A549 (cell line): Measurements from ENCODE around the gene MALAT1. TPM values are rescaled to one million over a fixed set of nuclear protein-coding genes. Genes with fewer than 3 reads are reported as not detected.

Experiments used
- ATAC-seq, 2 experiments: fragments of 200-7000 bp in 1 of 2; fragments of >200 bp in 1 of 2; cut with Nextera tagmentation in 1 of 2; cut with Tn5 transposase in 1 of 2; 3 replicates each; pipeline versions ENCODE4 v1.8.0 to v1.9.1; 2018 to 2020; ENCODE audit warnings: mild to moderate bottlenecking in 1 of 2, moderate library complexity in 1 of 2
- CTCF ChIA-PET: fragments of 300-600 bp; sonication (Branson Sonifier 250); formaldehyde crosslinking; extraction: SDS; loops from one replicate; lab custom pipeline; 2021; ENCODE audit warnings: antibody characterized with exemption, inconsistent platforms; lab: Yijun Ruan, JAX
- POLR2A ChIA-PET: fragments of 350-600 bp; formaldehyde crosslinking; extraction: SDS; loops from one replicate; lab custom pipeline; 2021; ENCODE audit warnings: antibody characterized with exemption, inconsistent platforms; lab: Yijun Ruan, JAX
- DNase-seq, 2 experiments: peaks; one replicate each; pipeline versions ENCODE4 v3.0.0 to v3.0.0-alpha.2; 2011 to 2016; ENCODE audit warnings: low read depth in 1 of 2, low spot score in 1 of 2
- FAIRE-seq: peaks from 2 replicates; lab custom pipeline; 2011; peaks lifted over from hg19 to GRCh38; lab: Jason Lieb, UNC
- H3K27ac ChIP-seq, 2 experiments: fragments of >200 bp; sonication (Bioruptor Twin); formaldehyde crosslinking; 3 replicates each; pipeline ENCODE4 v1.5.1; 2016 to 2017
- H3K4me1 ChIP-seq: fragments of >200 bp; sonication (Bioruptor Twin); formaldehyde crosslinking; 3 replicates; pipeline ENCODE4 v1.6.1; 2016
- H3K4me2 ChIP-seq: fragments of >200 bp; sonication (Bioruptor Twin); formaldehyde crosslinking; 3 replicates; pipeline ENCODE4 v1.6.1; 2016
- H3K4me3 ChIP-seq: fragments of >200 bp; sonication (Bioruptor Twin); formaldehyde crosslinking; 3 replicates; pipeline ENCODE4 v1.5.1; 2016
- H3K9me3 ChIP-seq: fragments of >200 bp; sonication (Bioruptor Twin); formaldehyde crosslinking; 3 replicates; pipeline ENCODE4 v1.6.1; 2016
- ATOH8 ChIP-seq: fragments of 250-450 bp; sonication (Bioruptor Pico); IDR thresholded peaks from 2 replicates; pipeline ENCODE4 v1.5.0; 2020; ENCODE audit warnings: low read depth, mild to moderate bottlenecking, moderate library complexity
- CBX8 ChIP-seq: fragments of 200-600 bp; sonication (generic); IDR thresholded peaks from 2 replicates; pipeline ENCODE4 v1.6.1; 2016
- CHD2 ChIP-seq: fragments of 150-350 bp; IDR thresholded peaks from 2 replicates; pipeline ENCODE4 v1.6.1; 2014; ENCODE audit warnings: low read length; ENCODE audit not compliant: partially characterized antibody
- CTCF ChIP-seq: fragments of >200 bp; sonication (Bioruptor Twin); formaldehyde crosslinking; IDR thresholded peaks from 3 replicates; pipeline ENCODE4 v1.5.1; 2016
- E2F6 ChIP-seq: IDR thresholded peaks from 2 replicates; pipeline ENCODE4 v1.6.1; 2012; ENCODE audit warnings: low read depth, borderline replicate concordance
- EHMT2 ChIP-seq: fragments of 200-600 bp; sonication (generic); IDR thresholded peaks from 2 replicates; pipeline ENCODE4 v1.6.1; 2016; ENCODE audit warnings: antibody characterized with exemption, low read depth, mild to moderate bottlenecking, moderate library complexity
- ELK1 ChIP-seq: fragments of 150-350 bp; IDR thresholded peaks from 2 replicates; pipeline ENCODE4 v1.6.1; 2014; ENCODE audit warnings: low read depth, mild to moderate bottlenecking, low read length
- EP300 ChIP-seq, 2 experiments: fragments of >200 bp; sonication (Bioruptor Twin); formaldehyde crosslinking; IDR thresholded peaks; 2 replicates in 1 of 2; 3 replicates in 1 of 2; pipeline ENCODE4 v1.6.1; 2016 to 2017
- GATA3 ChIP-seq: IDR thresholded peaks from 2 replicates; pipeline ENCODE4 v1.6.1; 2012; ENCODE audit warnings: borderline replicate concordance
- HDAC2 ChIP-seq: fragments of 200-600 bp; sonication (generic); IDR thresholded peaks from 2 replicates; pipeline ENCODE4 v1.6.1; 2016
- HMGXB4 ChIP-seq: fragments of 250-450 bp; sonication (Bioruptor Pico); IDR thresholded peaks from 2 replicates; pipeline ENCODE4 v1.5.0; 2021; ENCODE audit warnings: mild to moderate bottlenecking, moderate library complexity, borderline replicate concordance
- HOXB13 ChIP-seq: fragments of 250-450 bp; sonication (Bioruptor Pico); IDR thresholded peaks from 2 replicates; pipeline ENCODE4 v1.5.0; 2020; ENCODE audit warnings: low read depth, mild to moderate bottlenecking, moderate library complexity
- HOXB5 ChIP-seq: fragments of 250-450 bp; sonication (Bioruptor Pico); IDR thresholded peaks from 2 replicates; pipeline ENCODE4 v1.5.0; 2020; ENCODE audit warnings: mild to moderate bottlenecking, moderate library complexity
- KDM1A ChIP-seq: fragments of 200-600 bp; sonication (generic); IDR thresholded peaks from 2 replicates; pipeline ENCODE4 v1.6.1; 2016; ENCODE audit warnings: low read depth, mild to moderate bottlenecking
- KDM5A ChIP-seq: fragments of 200-600 bp; sonication (generic); IDR thresholded peaks from 2 replicates; pipeline ENCODE4 v1.6.1; 2016; ENCODE audit warnings: antibody characterized with exemption, mild to moderate bottlenecking
- NPAS2 ChIP-seq: fragments of 250-450 bp; sonication (Bioruptor Pico); IDR thresholded peaks from 2 replicates; pipeline ENCODE4 v1.8.0; 2022; ENCODE audit warnings: mild to moderate bottlenecking, moderate library complexity, borderline replicate concordance
- RFX5 ChIP-seq: fragments of 450-650 bp; IDR thresholded peaks from 2 replicates; pipeline ENCODE4 v1.7.1; 2014; ENCODE audit warnings: antibody characterized with exemption, mild to moderate bottlenecking, moderate library complexity
- SMC3 ChIP-seq: fragments of >200 bp; sonication (Bioruptor Twin); formaldehyde crosslinking; IDR thresholded peaks from 3 replicates; pipeline ENCODE4 v1.6.1; 2018; ENCODE audit warnings: inconsistent platforms
- TFCP2L1 ChIP-seq: fragments of 250-450 bp; sonication (Bioruptor Pico); IDR thresholded peaks from 2 replicates; pipeline ENCODE4 v1.5.0; 2021; ENCODE audit warnings: mild to moderate bottlenecking
- ZSCAN20 ChIP-seq: fragments of 250-450 bp; sonication (Bioruptor Pico); IDR thresholded peaks from 2 replicates; pipeline ENCODE4 v1.8.0; 2022; ENCODE audit warnings: mild to moderate bottlenecking, moderate library complexity
- WGBS: methylation state at CpG from one replicate; pipeline ENCODE4 v1.1.6; 2017; ENCODE audit errors: missing lambda C conversion rate; 5-methylcytosine and 5-hydroxymethylcytosine counted together
- polyA plus RNA-seq, 4 experiments: library from polyadenylated mRNA; depleted of rRNA in 3 of 4; stranded (reverse); fragments of >200 nt; fragmentation: RNase III in 1 of 4; extraction: RNeasy Plus Mini Kit Qiagen cat#74134 plus additional on column Dnase treatment in 1 of 4; gene quantifications; 2 replicates in 3 of 4; 3 replicates in 1 of 4; pipeline ENCODE4 v1.2.3, GENCODE V29; 2011 to 2017

Gene MALAT1
- polyA plus RNA-seq, 2 of the 4 experiments (the other 2 are of a cell fraction): 188 to 1,041 TPM

- ChIA-PET POLR2A (interaction anchor here (0.7 to 4.5 kb wide), 4 partner anchors 8 to 29 kb away, joined by 3 to 23 read pairs (median 5); partner anchors contain the start of gene ZNRD2), CTCF (interaction anchor here (0.6 to 15.3 kb wide), 31 partner anchors 8 to 320 kb away, joined by 3 to 393 read pairs (median 5); partner anchors contain the start of genes EHBP1L1, FAM89B, KCNK7 and LTBP3)
- Histone ChIP-seq H3K27ac (peak overlapping the region; percentile 66 to 88; a peak in 5 of 6 replicates), H3K9me3 (no peaks in the 10 kb centered on the region), H3K4me2 (peak overlapping the region; percentile 73), H3K4me1 (peaks cover 10% of the 10 kb centered on the region), H3K4me3 (peak overlapping the region; percentile 32; the same call in 1 of the 3 replicates)
- peak in 1 of 2 experiments; percentile 2; a peak in 4 of 6 replicates for ATAC-seq
- FAIRE-seq: no peak
- no peak for TF ChIP-seq TFCP2L1 (CRISPR knock-in tag)
- no peak for TF ChIP-seq RFX5
- no peak for TF ChIP-seq HOXB13 (CRISPR knock-in tag)
- no peak for TF ChIP-seq GATA3
- no peak for TF ChIP-seq EHMT2
- DNase-seq: no peak
- WGBS: 67% methylated on average over 14 of the region's 18 CpGs
Observed at GRCh38 chr11:65541093-65541982, 42.5 kb downstream of the MALAT1 start.

GRCh38 chr11:65542738-65543390, 44.0 kb downstream of the MALAT1 start:
- Histone ChIP-seq H3K9me3 (no peaks in the 10 kb centered on the region), H3K4me2 (no peak overlapping the region), H3K27ac (no peak overlapping the region), H3K4me3 (no peak overlapping the region), H3K4me1 (peaks cover 10% of the 10 kb centered on the region)
- no peak for FAIRE-seq
- WGBS: 72% methylated on average over 3 of the region's 3 CpGs
- POLR2A ChIA-PET: interaction anchor here (4.5 kb wide), 1 partner anchor 28 kb away, joined by 23 read pairs; the partner anchor contains the start of gene ZNRD2
- DNase-seq: no peak
- TF ChIP-seq HMGXB4 (CRISPR knock-in tag): no peak
- no peak for ATAC-seq
- CTCF ChIA-PET: interaction anchor here (0.6 to 15.3 kb wide), 8 partner anchors 11 to 318 kb away, joined by 3 to 393 read pairs (median 38); partner anchors contain the start of genes FAM89B, LTBP3, SCYL1 and ZNRD2

GRCh38 chr11:65545853-65546216, 47.0 kb downstream of the MALAT1 start:
- H3K4me2 ChIP-seq: no peak overlapping the region
- FAIRE-seq (no peak), ATAC-seq (no peak), DNase-seq (no peak)
- no peak overlapping the region for H3K4me3 ChIP-seq
- 91% methylated on average over 4 of the region's 4 CpGs for WGBS
- H3K27ac ChIP-seq: no peak overlapping the region
- CTCF ChIA-PET: interaction anchor here (0.9 to 15.3 kb wide), 4 partner anchors 20 to 216 kb away, joined by 3 to 393 read pairs (median 3); partner anchors contain the start of genes FAM89B, LTBP3 and ZNRD2
- peaks cover 7% of the 10 kb centered on the region for H3K4me1 ChIP-seq
- no peak for TF ChIP-seq ATOH8 (CRISPR knock-in tag)
- no peak for TF ChIP-seq ELK1
- TF ChIP-seq CTCF: no peak
- TF ChIP-seq E2F6: no peak
- no peak for TF ChIP-seq HDAC2
- TF ChIP-seq EP300 (IDR thresholded peaks at IDR 0.05): no peak
- no peak for TF ChIP-seq CBX8
- no peak for TF ChIP-seq SMC3
- TF ChIP-seq ZSCAN20 (CRISPR knock-in tag): no peak
- no peak for TF ChIP-seq NPAS2 (CRISPR knock-in tag)
- no peak for TF ChIP-seq KDM5A
- no peak for TF ChIP-seq CHD2
- no peak for TF ChIP-seq KDM1A
- no peak for TF ChIP-seq HOXB5
- POLR2A ChIA-PET: no interaction called here
- no peaks in the 10 kb centered on the region for H3K9me3 ChIP-seq
